Activated B cell treated with CpG ODN at 0.5 μM for 24 hours (primary cell): ENCODE data around the gene CARS2. TPM values are rescaled to one million over a fixed set of nuclear protein-coding genes. Genes with fewer than 3 reads are reported as not detected.

Source experiments
- ATAC-seq: fragments of 200-7000 bp; cut with Tn5 transposase; one replicate; pipeline ENCODE4 v1.10.0; 2021; ENCODE audit warnings: low read depth, mild to moderate bottlenecking, moderate library complexity
- CTCF ChIA-PET: fragments of 350-600 bp; sonication (Branson Sonifier 250); formaldehyde crosslinking; loops from one replicate; lab custom pipeline; 2021; ENCODE audit warnings: antibody characterized with exemption; lab: Charles Lee
- POLR2A ChIA-PET: fragments of 350-600 bp; sonication (Branson Sonifier 250); formaldehyde crosslinking; loops from one replicate; lab custom pipeline; 2021; ENCODE audit warnings: antibody characterized with exemption; lab: Charles Lee
- DNase-seq: peaks from one replicate; pipeline ENCODE4 v3.0.0; 2022
- H3K27ac Mint-ChIP-seq: one replicate; pipeline ENCODE4 v1.8.0; 2020; ENCODE audit warnings: mixed read lengths
- H3K27me3 Mint-ChIP-seq: one replicate; pipeline ENCODE4 v1.8.0; 2021; ENCODE audit warnings: mixed read lengths
- H3K36me3 Mint-ChIP-seq: one replicate; pipeline ENCODE4 v1.8.0; 2021; ENCODE audit warnings: low read depth, mixed read lengths
- H3K4me1 Mint-ChIP-seq: one replicate; pipeline ENCODE4 v1.8.0; 2021; ENCODE audit warnings: mixed read lengths
- H3K4me3 Mint-ChIP-seq: one replicate; pipeline ENCODE4 v1.8.0; 2020; ENCODE audit warnings: mild to moderate bottlenecking, mixed read lengths
- H3K9me3 Mint-ChIP-seq: one replicate; pipeline ENCODE4 v1.8.0; 2020; ENCODE audit warnings: mixed read lengths
- CTCF ChIP-seq: fragments of 200-600 bp; IDR thresholded peaks from one replicate; pipeline ENCODE4 v1.8.0; 2022; ENCODE audit warnings: antibody characterized with exemption, mild to moderate bottlenecking
- intact Hi-C: fragments of 100-400 bp; cut with micrococcal nuclease; formaldehyde crosslinking; loops from one replicate; pipeline ENCODE4 v1.15.1; 2024
- total RNA-seq: library from RNA; stranded (reverse); gene quantifications from 2 replicates; pipeline ENCODE4 v1.2.3, GENCODE V29; 2022

The CARS2 gene
- total RNA-seq, 1 donor from 2014 or later, result 115 TPM

GRCh38 chr13:110625771-110626321 is 80.1 kb downstream of the CARS2 start:
- Mint-ChIP-seq H3K36me3 (peaks cover 62% of the 10 kb centered on the region), H3K9me3 (no peaks in the 10 kb centered on the region), H3K27me3 (no peaks in the 10 kb centered on the region), H3K4me1 (no peaks in the 10 kb centered on the region), H3K27ac (no peak overlapping the region), H3K4me3 (no peak overlapping the region)
- DNase-seq (no peak), ATAC-seq (no peak)
- TF ChIP-seq CTCF, result no peak
- ChIA-PET CTCF (no interaction called here), POLR2A (no interaction called here)
- intact Hi-C loops, result no loop called here

GRCh38 chr13:110624766-110625756 is 80.9 kb downstream of the CARS2 start:
- CTCF ChIA-PET, result no interaction called here
- intact Hi-C loops, result no loop called here
- DNase-seq (no peak), ATAC-seq (no peak)
- Mint-ChIP-seq H3K36me3 (peaks cover 54% of the 10 kb centered on the region), H3K27me3 (no peaks in the 10 kb centered on the region), H3K4me3 (no peak overlapping the region), H3K4me1 (peaks cover 3% of the 10 kb centered on the region), H3K27ac (no peak overlapping the region), H3K9me3 (no peaks in the 10 kb centered on the region)
- POLR2A ChIA-PET, result no interaction called here
- TF ChIP-seq CTCF, result no peak

- Mint-ChIP-seq H3K4me1 (peaks cover 25% of the 10 kb centered on the region), H3K27me3 (no peaks in the 10 kb centered on the region), H3K27ac (no peak overlapping the region), H3K9me3 (no peaks in the 10 kb centered on the region), H3K36me3 (peaks cover 21% of the 10 kb centered on the region), H3K4me3 (no peak overlapping the region)
- POLR2A ChIA-PET, result no interaction called here
- no peak for TF ChIP-seq CTCF
- CTCF ChIA-PET, result interaction anchor here (0.6 to 1.3 kb wide), 2 partner anchors 27 to 560 kb away, joined by 4 read pairs; no protein-coding TSS in a partner anchor
- DNase-seq (no peak), ATAC-seq (no peak)
- intact Hi-C loops, result no loop called here
These were observed 85.3 kb downstream of the CARS2 start for GRCh38 chr13:110620596-110620995.

GRCh38 chr13:110618780-110619179 is 87.1 kb downstream of the CARS2 start:
- H3K4me1 Mint-ChIP-seq, result peaks cover 28% of the 10 kb centered on the region

More at GRCh38 chr13:110618780-110619179, 87.1 kb downstream of the CARS2 start:
- intact Hi-C loops, result loop anchor here (5.0 kb wide), 2 partner anchors 34 to 146 kb away; no protein-coding TSS in a partner anchor
- Mint-ChIP-seq H3K27ac (no peak overlapping the region), H3K36me3 (peaks cover 15% of the 10 kb centered on the region), H3K9me3 (no peaks in the 10 kb centered on the region), H3K27me3 (no peaks in the 10 kb centered on the region), H3K4me3 (no peak overlapping the region)
- DNase-seq (no peak), ATAC-seq (no peak)
- ChIA-PET CTCF (no interaction called here), POLR2A (interaction anchor here (0.6 to 1.4 kb wide), 3 partner anchors 31 to 94 kb away, joined by 3 to 5 read pairs (median 3); no protein-coding TSS in a partner anchor)
- TF ChIP-seq CTCF, result no peak
